Right lobe of liver (tissue), 6 donors: ENCODE measurements around the gene RALGPS1. TPM values are rescaled to one million over a fixed set of nuclear protein-coding genes. Genes with fewer than 3 reads are reported as not detected.
A peak's percentile ranks its signal among the peaks of the same experiment; 100 is the strongest.

Source experiments
- ATAC-seq, 4 donors: fragments of 200-7000 bp; cut with Tn5 transposase; one replicate each; pipeline ENCODE4 v1.9.1; 2020; ENCODE audit warnings: mild to moderate bottlenecking in 4 of 4, moderate library complexity in 4 of 4
- DNase-seq, 3 donors: peaks; one replicate each; pipeline ENCODE4 v3.0.0-alpha.2; 2020
- H3K27ac ChIP-seq, 3 donors: fragments of 200-600 bp; one replicate each; pipeline ENCODE4 v1.8.0; 2022
- H3K27me3 ChIP-seq, 2 donors: fragments of 200-600 bp; one replicate each; pipeline ENCODE4 v1.8.0; 2022
- H3K36me3 ChIP-seq, 4 donors: fragments of 200-600 bp; sonication (generic) in 1 of 4; one replicate each; pipeline versions ENCODE4 v1.5.1 to v1.8.0; 2017 to 2022; ENCODE audit warnings: control low read depth in 1 of 4
- H3K4me1 ChIP-seq, 4 donors: fragments of 200-600 bp; sonication (generic) in 1 of 4; one replicate each; pipeline versions ENCODE4 v1.5.1 to v1.8.0; 2017 to 2022; ENCODE audit warnings: control low read depth in 1 of 4
- H3K4me3 ChIP-seq, 3 donors: fragments of 200-600 bp; one replicate each; pipeline ENCODE4 v1.8.0; 2022
- H3K9me3 ChIP-seq, 4 donors: fragments of 200-600 bp; sonication (generic) in 1 of 4; one replicate each; pipeline versions ENCODE4 v1.5.1 to v1.8.0; 2017 to 2022; ENCODE audit warnings: control low read depth in 1 of 4
- POLR2A ChIP-seq: fragments of 450-650 bp; IDR thresholded peaks from one replicate; pipeline ENCODE4 v1.6.1; 2017; ENCODE audit warnings: antibody characterized with exemption, mild to moderate bottlenecking
- WGBS: methylation state at CpG from one replicate; pipeline ENCODE4 v1.1.6; 2018; ENCODE audit warnings: low coverage, low lambda C conversion rate; ENCODE audit not compliant: insufficient coverage; ENCODE audit errors: missing lambda C conversion rate; 5-methylcytosine and 5-hydroxymethylcytosine counted together
- intact Hi-C, 2 donors: fragments of 100-400 bp; cut with DNase I; formaldehyde crosslinking; loops; one replicate each; pipeline versions ENCODE4 v1.11.2 to v1.14.1; 2022
- total RNA-seq, 6 experiments: library from RNA; depleted of rRNA in 2 of 6; stranded (reverse); fragments of >200 nt in 2 of 6; fragmentation: NEBNext Ultra II Directional in 3 of 6; extraction: Animal tissue kit (Norgen Biotek cat#: 25700) in 3 of 6; gene quantifications; one replicate each; pipeline versions ENCODE4 v1.1.0 to v1.2.4, GENCODE V29; 2016 to 2023
- TF ChIP-seq, protein P1 (sequence below), 4 donors: fragments of 200-600 bp in 3 of 4; fragments of 450-650 bp in 1 of 4; IDR thresholded peaks; one replicate each; pipeline versions ENCODE4 v1.5.1 to v1.8.0; 2016 to 2022; ENCODE audit warnings: antibody characterized with exemption in 4 of 4, mild to moderate bottlenecking in 2 of 4
- donor health status: DM: no; HTN: yes; CAD: no.
- donor health status: DM: no; HTN: no; CAD: no.
- donor health status: DM: no; HTN: no; CAD: no.
- donor health status: DM: no; HTN: yes; CAD: no.
- donor health status: DM: no; HTN: yes; CAD: no.

The RALGPS1 gene
- total RNA-seq, 6 experiments from 2014 or later, result 1.2 to 3.8 (median 2.4) TPM

DNA sequence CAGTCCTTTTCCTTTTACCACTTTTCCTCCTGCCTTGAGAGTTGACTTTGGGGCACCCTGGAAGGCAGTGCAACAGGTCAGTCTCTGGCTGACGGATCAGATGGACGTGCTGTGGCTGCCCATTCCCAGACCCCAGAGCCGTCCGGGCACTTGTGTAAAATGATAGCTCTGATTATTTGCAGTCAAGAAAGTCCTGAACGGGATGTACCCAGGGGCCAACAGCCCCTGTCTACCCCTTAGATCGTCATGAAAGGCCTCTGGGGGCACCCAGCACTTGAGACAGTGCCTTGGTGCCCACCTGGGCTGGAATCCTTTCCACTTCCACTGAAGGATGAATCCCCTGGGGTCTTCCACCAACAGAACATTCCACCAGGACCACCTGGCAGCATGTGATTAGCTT is 225.6 kb downstream of the RALGPS1 start:
- ATAC-seq (no peak), DNase-seq (no peak)
- WGBS, result 80% methylated on average over 1 of the region's 6 CpGs
- no peaks in the 10 kb centered on the region for H3K27me3 ChIP-seq
- no peaks in the 10 kb centered on the region for H3K36me3 ChIP-seq
- no peak overlapping the region for H3K4me3 ChIP-seq
- H3K4me1 ChIP-seq, result peaks cover 0 to 6% (median 0%) of the 10 kb centered on the region in 4 donors
- TF ChIP-seq, protein P1, sequence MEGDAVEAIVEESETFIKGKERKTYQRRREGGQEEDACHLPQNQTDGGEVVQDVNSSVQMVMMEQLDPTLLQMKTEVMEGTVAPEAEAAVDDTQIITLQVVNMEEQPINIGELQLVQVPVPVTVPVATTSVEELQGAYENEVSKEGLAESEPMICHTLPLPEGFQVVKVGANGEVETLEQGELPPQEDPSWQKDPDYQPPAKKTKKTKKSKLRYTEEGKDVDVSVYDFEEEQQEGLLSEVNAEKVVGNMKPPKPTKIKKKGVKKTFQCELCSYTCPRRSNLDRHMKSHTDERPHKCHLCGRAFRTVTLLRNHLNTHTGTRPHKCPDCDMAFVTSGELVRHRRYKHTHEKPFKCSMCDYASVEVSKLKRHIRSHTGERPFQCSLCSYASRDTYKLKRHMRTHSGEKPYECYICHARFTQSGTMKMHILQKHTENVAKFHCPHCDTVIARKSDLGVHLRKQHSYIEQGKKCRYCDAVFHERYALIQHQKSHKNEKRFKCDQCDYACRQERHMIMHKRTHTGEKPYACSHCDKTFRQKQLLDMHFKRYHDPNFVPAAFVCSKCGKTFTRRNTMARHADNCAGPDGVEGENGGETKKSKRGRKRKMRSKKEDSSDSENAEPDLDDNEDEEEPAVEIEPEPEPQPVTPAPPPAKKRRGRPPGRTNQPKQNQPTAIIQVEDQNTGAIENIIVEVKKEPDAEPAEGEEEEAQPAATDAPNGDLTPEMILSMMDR (IDR thresholded peaks at IDR 0.05), result no peak
- no peak for TF ChIP-seq POLR2A
- intact Hi-C loops, result no loop called here
- H3K9me3 ChIP-seq, result no peaks in the 10 kb centered on the region
- H3K27ac ChIP-seq, result no peak overlapping the region

DNA sequence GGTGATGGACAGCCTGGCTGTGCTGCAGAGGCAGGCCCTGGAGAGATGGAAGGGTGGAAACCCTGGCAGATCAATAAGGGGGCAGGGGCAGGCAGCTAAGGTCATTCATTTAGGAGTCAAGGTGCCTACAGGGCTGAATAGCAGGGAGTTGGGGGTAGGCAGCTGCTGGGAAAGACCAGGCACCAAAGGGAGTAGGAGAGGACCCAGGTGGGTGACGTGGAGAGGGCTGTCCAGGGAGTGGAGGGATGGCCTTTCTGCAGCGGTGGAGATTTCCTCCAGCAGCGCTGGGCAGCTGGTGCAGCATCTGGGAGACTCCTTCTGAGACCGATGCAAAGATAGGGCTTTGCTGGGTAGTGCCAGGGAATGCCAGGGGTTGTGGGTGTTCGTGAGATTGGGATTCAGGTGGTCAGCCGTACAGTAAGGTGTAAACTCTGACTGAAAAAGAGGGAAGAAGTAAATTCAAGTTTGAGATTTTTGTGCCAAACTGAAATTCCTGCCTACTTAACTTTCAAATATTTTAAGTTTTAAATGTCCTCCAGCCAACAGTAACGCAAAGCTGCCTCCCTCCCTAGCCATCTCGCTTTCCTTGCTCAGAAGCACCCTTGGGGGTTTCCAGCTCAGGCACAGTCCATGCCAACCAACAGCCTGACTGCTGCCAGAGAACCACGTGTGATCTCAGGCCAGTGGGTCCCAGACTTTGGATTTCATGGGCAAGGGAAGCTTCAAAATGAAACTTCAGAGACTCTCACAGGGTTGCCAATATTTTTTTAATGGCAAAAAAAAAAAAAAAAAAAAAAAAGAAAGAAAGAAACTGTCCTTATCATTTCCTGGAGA is 226.5 kb downstream of the RALGPS1 start:
- peak in 1 of 3 donors; percentile 50 for DNase-seq
- peaks cover 0 to 6% (median 0%) of the 10 kb centered on the region in 4 donors for H3K4me1 ChIP-seq
- no peaks in the 10 kb centered on the region for H3K9me3 ChIP-seq
- H3K4me3 ChIP-seq, result no peak overlapping the region
- TF ChIP-seq, protein P1 (IDR thresholded peaks at IDR 0.05), result no peak
- ATAC-seq, result peak; percentile 54 to 79 (median 74)
- WGBS, result 66% methylated on average over 7 of the region's 9 CpGs
- no peaks in the 10 kb centered on the region for H3K36me3 ChIP-seq
- intact Hi-C loops, result no loop called here
- no peaks in the 10 kb centered on the region for H3K27me3 ChIP-seq
- H3K27ac ChIP-seq, result no peak overlapping the region

DNA sequence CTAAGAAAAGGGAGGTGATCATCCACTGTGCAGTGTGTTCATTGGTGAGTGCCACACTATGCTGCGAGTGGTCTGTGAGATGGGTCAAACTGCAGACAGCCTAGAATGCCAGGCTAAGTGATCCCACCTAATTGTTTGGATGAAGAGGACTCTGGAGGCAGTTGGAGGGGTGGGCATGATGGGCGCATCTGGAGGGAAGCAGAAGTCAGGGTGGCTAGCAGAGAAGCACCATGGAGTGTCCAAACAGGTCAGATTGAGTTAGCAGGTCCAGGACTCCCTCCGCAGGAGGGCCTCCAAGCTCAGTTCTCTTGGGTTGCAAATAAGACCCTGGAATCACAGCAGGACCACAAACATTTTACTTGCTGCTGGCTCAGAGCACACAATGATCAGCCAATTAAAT is 227.7 kb downstream of the RALGPS1 start:
- intact Hi-C loops, result no loop called here
- ATAC-seq, result no peak
- peak in 1 of 3 donors; percentile 28 for DNase-seq
- no peak overlapping the region for H3K27ac ChIP-seq
- TF ChIP-seq POLR2A, result no peak
- TF ChIP-seq, protein P1 (IDR thresholded peaks at IDR 0.05), result no peak
- H3K9me3 ChIP-seq, result no peaks in the 10 kb centered on the region
- no peaks in the 10 kb centered on the region for H3K36me3 ChIP-seq
- H3K4me1 ChIP-seq, result peaks cover 0 to 6% (median 0%) of the 10 kb centered on the region in 4 donors
- H3K27me3 ChIP-seq, result no peaks in the 10 kb centered on the region
- H3K4me3 ChIP-seq, result no peak overlapping the region
- no CpG with 5 or more reads among the region's 3 CpGs for WGBS

DNA sequence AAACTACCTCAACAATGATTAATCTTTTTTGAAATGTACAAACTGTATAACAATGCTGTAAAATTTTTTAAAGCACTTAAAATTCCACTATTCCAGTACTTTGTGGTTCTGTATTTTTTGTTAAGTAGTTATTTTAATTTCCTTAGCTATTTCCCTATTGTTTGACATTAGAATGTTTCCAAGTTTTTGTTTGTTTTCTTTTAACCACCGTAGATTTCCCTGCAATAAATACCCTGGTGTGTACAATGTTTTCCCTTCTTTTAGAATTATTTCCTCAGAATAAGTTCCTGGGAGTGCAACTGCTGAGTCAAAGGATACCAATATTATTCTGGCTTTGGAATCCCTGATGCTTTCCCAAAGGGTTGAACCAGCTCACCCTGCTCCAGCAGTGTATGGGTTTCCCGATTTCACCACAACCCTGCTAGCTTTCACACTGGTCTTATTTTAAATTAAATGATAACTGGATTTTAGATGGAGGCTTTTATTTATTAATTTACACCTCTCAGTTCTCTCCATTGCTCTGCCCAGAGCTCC is 228.4 kb downstream of the RALGPS1 start:
- H3K27ac ChIP-seq, result no peak overlapping the region
- intact Hi-C loops, result no loop called here
- DNase-seq (no peak), ATAC-seq (no peak)
- no peak for TF ChIP-seq POLR2A
- TF ChIP-seq, protein P1 (IDR thresholded peaks at IDR 0.05), result no peak
- H3K27me3 ChIP-seq, result no peaks in the 10 kb centered on the region
- WGBS, result 55% methylated on average over 2 of the region's 2 CpGs
- H3K9me3 ChIP-seq, result no peaks in the 10 kb centered on the region
- no peaks in the 10 kb centered on the region for H3K36me3 ChIP-seq
- H3K4me1 ChIP-seq, result peaks cover 0 to 6% (median 0%) of the 10 kb centered on the region in 4 donors
- H3K4me3 ChIP-seq, result no peak overlapping the region
